GM12892 (cell line): ENCODE results near the gene EVL.

Experiments used
- DNase-seq: peaks from one replicate; pipeline ENCODE4 v3.0.0; 2011; ENCODE audit not compliant: insufficient read length
- FAIRE-seq: peaks from 2 replicates; lab custom pipeline; 2011; peaks lifted over from hg19 to GRCh38; lab: Jason Lieb, UNC
- POLR2A ChIP-seq: IDR thresholded peaks from 2 replicates; pipeline ENCODE4 v1.6.1; 2011; ENCODE audit warnings: low read depth, low read length, control low read depth
- POLR2AphosphoS5 ChIP-seq: IDR thresholded peaks from 2 replicates; pipeline ENCODE4 v1.6.1; 2011; ENCODE audit warnings: low read depth, low read length, control low read depth
- TAF1 ChIP-seq: IDR thresholded peaks from 2 replicates; pipeline ENCODE4 v1.6.1; 2011; ENCODE audit warnings: low read depth, mild to moderate bottlenecking, control low read depth, low read length, borderline replicate concordance

EVL gene

GRCh38 chr14:100187247-100187833, 122.1 kb downstream of the EVL start:
- no peak for TF ChIP-seq POLR2AphosphoS5
- no peak for TF ChIP-seq TAF1
- TF ChIP-seq POLR2A: no peak
- DNase-seq (no peak), FAIRE-seq (no peak)

GRCh38 chr14:100188392-100189030, 123.3 kb downstream of the EVL start:
- FAIRE-seq (no peak), DNase-seq (no peak)
- TF ChIP-seq POLR2AphosphoS5: no peak
- no peak for TF ChIP-seq TAF1
- TF ChIP-seq POLR2A: no peak

DNA sequence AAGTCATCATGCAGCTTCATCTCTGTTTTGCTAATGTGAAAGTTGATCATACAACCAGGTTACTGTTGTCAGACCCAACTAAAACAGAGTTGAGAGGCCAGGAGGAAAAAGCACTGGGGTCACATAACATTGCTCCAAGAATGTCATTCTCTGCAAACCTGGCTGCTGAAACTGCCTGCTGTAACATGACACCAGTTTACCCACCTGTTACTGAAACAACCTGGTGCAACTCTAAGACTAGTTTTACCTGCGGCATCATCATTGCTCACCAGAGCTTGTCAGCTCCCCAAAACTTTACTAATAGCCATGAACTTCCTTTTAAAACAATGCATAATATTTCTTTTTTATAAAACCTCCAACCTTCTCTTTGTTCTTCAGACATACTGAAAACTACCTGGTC, 124.9 kb downstream of the EVL start:
- TF ChIP-seq TAF1: no peak
- TF ChIP-seq POLR2AphosphoS5: no peak
- no peak for TF ChIP-seq POLR2A
- no peak for DNase-seq
- FAIRE-seq: no peak

DNA sequence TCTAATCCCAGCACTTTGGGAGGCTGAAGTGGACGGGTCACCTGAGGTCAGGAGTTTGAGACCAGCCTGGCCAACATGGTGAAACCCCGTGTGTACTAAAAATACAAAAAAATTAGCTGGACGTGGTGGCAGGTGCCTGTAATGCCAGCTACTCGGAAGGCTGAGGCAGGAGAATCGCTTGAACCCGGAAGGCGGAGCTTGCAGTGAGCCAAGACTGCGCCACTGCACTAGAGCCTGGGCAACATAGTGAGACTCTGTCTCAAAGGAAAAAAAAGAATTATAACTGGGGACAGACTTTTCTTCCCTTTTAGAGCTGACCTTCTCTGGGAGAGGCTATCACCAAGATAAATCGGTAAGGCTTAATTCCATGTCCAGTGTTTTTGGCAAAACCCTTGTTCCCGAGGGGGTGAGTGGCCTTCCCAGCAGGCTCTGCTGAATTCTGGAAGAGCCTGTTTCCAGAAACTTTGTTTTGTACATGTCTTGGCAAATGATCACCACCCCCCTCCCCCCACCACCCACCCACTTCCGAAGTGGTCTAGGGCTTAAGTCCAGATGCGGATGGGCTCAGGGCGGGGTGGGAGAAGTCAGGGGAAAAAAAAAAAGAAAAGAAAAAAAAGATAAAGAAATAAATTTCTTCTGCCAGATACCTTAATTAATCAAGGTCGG, 126.5 kb downstream of the EVL start:
- no peak for TF ChIP-seq TAF1
- DNase-seq (no peak), FAIRE-seq (no peak)

DNA sequence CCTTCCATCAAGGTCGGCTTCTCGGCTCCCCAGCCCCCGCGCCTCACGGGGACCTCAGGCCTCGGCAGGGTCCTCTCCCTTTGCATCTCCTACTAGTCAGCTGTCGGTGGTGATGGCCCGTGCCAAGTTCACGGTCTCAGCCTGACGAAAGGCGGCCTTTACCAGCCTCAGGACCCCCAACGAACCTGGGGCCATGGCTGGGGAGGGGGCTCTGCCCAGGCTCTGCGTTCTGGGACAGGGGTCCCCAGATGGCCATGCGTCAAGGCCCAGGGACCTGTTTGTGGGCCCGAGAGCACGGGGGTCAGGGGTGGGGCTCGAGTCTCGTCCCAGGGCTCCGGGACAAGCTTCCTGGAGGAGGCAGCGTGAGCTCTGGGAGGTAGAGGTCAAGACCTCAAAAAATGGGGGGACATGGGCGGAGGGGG, 127.0 kb downstream of the EVL start:
- DNase-seq (no peak), FAIRE-seq (no peak)
- TF ChIP-seq POLR2AphosphoS5: no peak
- no peak for TF ChIP-seq POLR2A
- no peak for TF ChIP-seq TAF1

- DNase-seq (peak; percentile 100), FAIRE-seq (peak; percentile 93)
- TF ChIP-seq POLR2A: peak; percentile 56; the same call in 1 of the 2 replicates
- TF ChIP-seq POLR2AphosphoS5: peak; percentile 71
- TF ChIP-seq TAF1: no peak
Measured at GRCh38 chr14:100192672-100193416, 127.6 kb downstream of the EVL start.
